Transverse colon (tissue), 4 donors: Measurements from ENCODE around the gene LTB4R. TPM values are rescaled to one million over a fixed set of nuclear protein-coding genes. Genes with fewer than 3 reads are reported as not detected.

ENCODE experiments used
- DNase-seq: peaks from one replicate; pipeline ENCODE4 v3.0.0-alpha.2; 2019
- H3K27ac ChIP-seq, 4 donors: fragments of 200-600 bp; sonication (generic); 2 replicates each; pipeline ENCODE4 v1.5.1; 2016 to 2018; ENCODE audit warnings: inconsistent platforms in 4 of 4
- H3K27me3 ChIP-seq: fragments of 200-600 bp; sonication (generic); 2 replicates; pipeline ENCODE4 v1.5.1; 2017; ENCODE audit warnings: inconsistent platforms
- H3K36me3 ChIP-seq, 4 donors: fragments of 200-600 bp; sonication (generic); 2 replicates each; pipeline ENCODE4 v1.5.1; 2017 to 2019; ENCODE audit warnings: inconsistent platforms in 4 of 4
- H3K4me1 ChIP-seq, 4 donors: fragments of 200-600 bp; sonication (generic); 2 replicates each; pipeline ENCODE4 v1.5.1; 2017 to 2020; ENCODE audit warnings: inconsistent platforms in 4 of 4
- H3K4me3 ChIP-seq, 4 donors: fragments of 200-600 bp; sonication (generic); 1 replicate in 1 of 4; 2 replicates in 3 of 4; pipeline versions ENCODE4 v1.5.1 to v1.6.1; 2017 to 2019; ENCODE audit warnings: inconsistent platforms in 4 of 4
- H3K9me3 ChIP-seq, 2 donors: fragments of 200-600 bp; sonication (generic); 2 replicates each; pipeline ENCODE4 v1.5.1; 2017 to 2019; ENCODE audit warnings: inconsistent platforms in 2 of 2
- EP300 ChIP-seq: sonication (generic); formaldehyde crosslinking; IDR thresholded peaks from one replicate; pipeline ENCODE4 v1.6.1; 2017; ENCODE audit warnings: antibody characterized with exemption, low read depth
- POLR2A ChIP-seq: fragments of 450-650 bp; IDR thresholded peaks from one replicate; pipeline ENCODE4 v1.6.1; 2016; ENCODE audit warnings: antibody characterized with exemption, mild to moderate bottlenecking, moderate library complexity
- POLR2AphosphoS5 ChIP-seq, 3 donors: sonication (generic); formaldehyde crosslinking; IDR thresholded peaks; one replicate each; pipeline ENCODE4 v1.6.1; 2016; ENCODE audit warnings: antibody characterized with exemption in 3 of 3
- WGBS, 2 donors: methylation state at CpG; one replicate each; pipeline ENCODE4 v1.1.5; 2018; ENCODE audit warnings: low coverage in 1 of 2; 5-methylcytosine and 5-hydroxymethylcytosine counted together
- in situ Hi-C, 4 donors: fragments of 200-750 bp; cut with MboI; loops; one replicate each; pipeline versions ENCODE4 v1.15.0 to v1.15.1; 2017; ENCODE audit warnings: low sequenced_read_pairs in 3 of 4, low pct_ligation_motif_present in 1 of 4, low pct_unique_long_range_greater_than_20kb in 1 of 4
- intact Hi-C: fragments of 100-400 bp; cut with DNase I; formaldehyde crosslinking; loops from one replicate; pipeline ENCODE4 v1.15.1; 2023; ENCODE audit warnings: low total_unique reads
- total RNA-seq, 4 donors: library from RNA; depleted of rRNA; stranded (reverse); fragments of >200 nt; gene quantifications; one replicate each; pipeline ENCODE4 v1.1.0, GENCODE V29; 2016
- TF ChIP-seq, protein P1 (sequence below), 5 experiments: fragments of 200-600 bp in 3 of 5; fragments of 450-650 bp in 2 of 5; sonication (generic) in 3 of 5; IDR thresholded peaks; 1 replicate in 2 of 5; 2 replicates in 3 of 5; pipeline ENCODE4 v1.5.1; 2016 to 2017; ENCODE audit warnings: antibody characterized with exemption in 5 of 5, inconsistent platforms in 3 of 5, mild to moderate bottlenecking in 2 of 5, moderate library complexity in 1 of 5

Gene LTB4R
- total RNA-seq, 4 donors from 2014 or later = 1.1 to 8.3 (median 6.2) TPM

DNA sequence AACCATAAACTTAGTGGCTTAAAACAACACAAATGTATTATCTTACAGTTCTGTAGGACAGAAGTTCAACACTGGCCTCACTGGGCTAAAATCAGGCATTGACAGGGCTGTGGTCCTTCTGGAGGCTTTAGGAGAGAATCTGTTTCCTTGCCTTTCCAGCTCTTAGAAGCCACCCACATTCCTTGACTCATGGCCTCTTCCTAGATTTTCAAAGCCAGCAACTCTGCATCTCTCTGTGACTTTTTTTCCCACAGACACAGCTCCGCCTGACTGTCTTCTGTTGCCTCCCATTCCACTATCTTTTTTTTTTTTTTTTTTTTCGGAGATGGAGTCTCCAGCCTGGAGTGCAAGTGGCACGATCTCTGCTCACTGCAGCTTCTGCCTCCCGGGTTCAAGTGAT is 44.9 kb downstream of the LTB4R start:
- no peaks in the 10 kb centered on the region for H3K9me3 ChIP-seq
- WGBS, 2 donors = 78 to 100% methylated on average over 1 to 4 of the region's 4 CpGs
- no peaks in the 10 kb centered on the region for H3K36me3 ChIP-seq
- no peak for DNase-seq
- intact Hi-C loops = no loop called here
- H3K27ac ChIP-seq = no peak overlapping the region
- no peaks in the 10 kb centered on the region for H3K27me3 ChIP-seq
- peaks cover 0 to 15% (median 0%) of the 10 kb centered on the region in 4 donors for H3K4me1 ChIP-seq
- H3K4me3 ChIP-seq = no peak overlapping the region
- in situ Hi-C loops = no loop called here
- TF ChIP-seq EP300 (no peak), POLR2AphosphoS5 (IDR thresholded peaks at IDR 0.05) (no peak), POLR2A (no peak)
- TF ChIP-seq, protein P1, sequence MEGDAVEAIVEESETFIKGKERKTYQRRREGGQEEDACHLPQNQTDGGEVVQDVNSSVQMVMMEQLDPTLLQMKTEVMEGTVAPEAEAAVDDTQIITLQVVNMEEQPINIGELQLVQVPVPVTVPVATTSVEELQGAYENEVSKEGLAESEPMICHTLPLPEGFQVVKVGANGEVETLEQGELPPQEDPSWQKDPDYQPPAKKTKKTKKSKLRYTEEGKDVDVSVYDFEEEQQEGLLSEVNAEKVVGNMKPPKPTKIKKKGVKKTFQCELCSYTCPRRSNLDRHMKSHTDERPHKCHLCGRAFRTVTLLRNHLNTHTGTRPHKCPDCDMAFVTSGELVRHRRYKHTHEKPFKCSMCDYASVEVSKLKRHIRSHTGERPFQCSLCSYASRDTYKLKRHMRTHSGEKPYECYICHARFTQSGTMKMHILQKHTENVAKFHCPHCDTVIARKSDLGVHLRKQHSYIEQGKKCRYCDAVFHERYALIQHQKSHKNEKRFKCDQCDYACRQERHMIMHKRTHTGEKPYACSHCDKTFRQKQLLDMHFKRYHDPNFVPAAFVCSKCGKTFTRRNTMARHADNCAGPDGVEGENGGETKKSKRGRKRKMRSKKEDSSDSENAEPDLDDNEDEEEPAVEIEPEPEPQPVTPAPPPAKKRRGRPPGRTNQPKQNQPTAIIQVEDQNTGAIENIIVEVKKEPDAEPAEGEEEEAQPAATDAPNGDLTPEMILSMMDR (IDR thresholded peaks at IDR 0.05) = no peak

DNA sequence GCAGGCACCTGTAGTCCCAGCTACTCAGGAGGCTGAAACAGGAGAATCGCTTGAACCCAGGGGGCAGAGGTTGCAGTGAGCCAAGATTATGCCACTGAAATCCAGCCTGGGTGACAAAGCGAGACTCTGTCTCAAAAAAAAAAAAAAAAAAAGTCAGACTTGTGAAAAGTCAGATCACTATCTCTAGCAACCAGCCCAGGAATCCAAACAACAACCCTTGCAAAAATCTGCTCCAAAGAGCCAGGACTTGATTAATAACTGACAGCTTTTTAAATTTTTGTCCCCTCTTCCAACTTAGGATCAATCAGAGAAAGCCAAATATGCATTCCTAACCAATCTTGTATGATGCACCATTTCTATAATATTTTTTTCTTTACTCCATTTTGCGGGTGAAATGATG is 49.0 kb downstream of the LTB4R start:
- WGBS, 2 donors = 90 to 100% methylated on average over 2 to 3 of the region's 3 CpGs
- in situ Hi-C loops = loop anchor here in 2 of 4 donors (10.0 kb wide), 1 partner anchor 75 kb away; no protein-coding TSS in a partner anchor

DNA sequence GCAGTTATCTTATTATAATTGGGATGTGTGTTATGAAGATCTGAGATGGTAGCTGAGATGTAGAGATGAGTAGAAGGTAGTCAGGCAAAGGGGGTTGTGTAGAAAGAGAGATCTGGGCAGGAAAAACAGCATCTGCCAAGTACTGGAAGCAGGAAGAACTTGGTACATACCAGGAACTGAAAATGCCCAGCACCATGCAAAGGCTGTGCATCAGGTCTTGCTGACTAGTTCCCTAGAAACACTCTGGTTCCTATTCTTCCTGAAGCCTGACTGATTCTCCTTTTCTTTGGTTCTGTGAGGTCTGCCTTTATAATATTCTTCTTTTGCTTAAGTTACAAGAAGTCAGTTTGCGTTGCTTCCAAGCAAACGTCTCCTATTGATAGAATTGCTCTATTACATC is 50.0 kb downstream of the LTB4R start:
- no peak overlapping the region for H3K27ac ChIP-seq
- TF ChIP-seq EP300 (no peak), POLR2AphosphoS5 (IDR thresholded peaks at IDR 0.05) (no peak), POLR2A (no peak)
- in situ Hi-C loops = loop anchor here in 2 of 4 donors (10.0 kb wide), 1 partner anchor 73 kb away; no protein-coding TSS in a partner anchor

More for the DNA sequence above, 49.0 kb downstream of the LTB4R start:
- no peak for TF ChIP-seq EP300
- TF ChIP-seq POLR2AphosphoS5 (IDR thresholded peaks at IDR 0.05) = no peak
- TF ChIP-seq, protein P1 (IDR thresholded peaks at IDR 0.05) = no peak
- no peak for TF ChIP-seq POLR2A
- no peak overlapping the region for H3K27ac ChIP-seq
- no peaks in the 10 kb centered on the region for H3K27me3 ChIP-seq
- H3K36me3 ChIP-seq = no peaks in the 10 kb centered on the region
- H3K4me3 ChIP-seq = no peak overlapping the region
- intact Hi-C loops = no loop called here
- H3K9me3 ChIP-seq = no peaks in the 10 kb centered on the region
- no peak for DNase-seq
- H3K4me1 ChIP-seq = peaks cover 3 to 5% (median 4%) of the 10 kb centered on the region in 4 donors

DNA sequence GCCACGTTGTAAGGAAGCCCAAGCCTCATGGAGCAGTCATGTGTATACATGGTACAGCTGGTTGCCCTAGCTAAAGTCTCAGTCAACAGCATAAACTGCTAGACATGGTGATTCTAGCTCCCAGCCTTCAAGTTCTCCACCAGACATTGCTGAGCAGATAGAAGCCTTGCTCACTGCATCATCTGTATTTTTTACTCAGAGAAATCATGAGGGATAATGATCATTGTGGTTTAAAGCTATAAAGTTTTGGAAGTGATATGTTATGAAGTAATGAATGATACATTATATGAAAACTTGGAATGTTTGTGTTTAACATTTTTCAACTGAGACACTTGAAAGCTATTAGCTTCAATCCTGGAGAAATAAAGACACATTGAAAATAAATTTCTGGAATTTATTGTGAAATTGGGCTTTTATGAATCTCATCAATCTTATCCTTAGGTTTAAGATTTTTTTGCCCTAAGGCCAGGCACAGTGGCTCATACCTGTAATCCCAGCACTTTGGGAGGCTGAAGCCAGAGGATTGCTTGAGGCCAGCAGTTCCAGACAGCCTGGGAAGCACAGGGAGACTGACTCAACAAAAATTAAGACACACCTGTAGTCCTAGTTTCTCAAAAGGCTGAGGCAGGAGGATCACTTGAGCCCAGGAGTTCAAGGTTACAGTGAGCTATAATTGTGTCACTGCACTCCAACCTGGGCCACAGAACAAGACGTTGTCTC is 51.1 kb downstream of the LTB4R start:
- H3K27ac ChIP-seq = no peak overlapping the region
- H3K36me3 ChIP-seq = no peaks in the 10 kb centered on the region
- in situ Hi-C loops (loop anchor here in 2 of 4 donors (10.0 kb wide), 1 partner anchor 72 kb away; no protein-coding TSS in a partner anchor), intact Hi-C loops (no loop called here)
- no peaks in the 10 kb centered on the region for H3K9me3 ChIP-seq
- TF ChIP-seq, protein P1 (IDR thresholded peaks at IDR 0.05) = no peak
- no peak for TF ChIP-seq POLR2A
- no peak for TF ChIP-seq EP300
- no peak for TF ChIP-seq POLR2AphosphoS5 (IDR thresholded peaks at IDR 0.05)
- 39 to 62% methylated on average over 2 of the region's 2 CpGs for WGBS, 2 donors
- peaks cover 4% of the 10 kb centered on the region for H3K27me3 ChIP-seq
- H3K4me3 ChIP-seq = no peak overlapping the region
- peaks cover 6 to 24% (median 18%) of the 10 kb centered on the region in 4 donors for H3K4me1 ChIP-seq
- DNase-seq = no peak

More for the DNA sequence above, 50.0 kb downstream of the LTB4R start:
- Histone ChIP-seq H3K4me1 (peaks cover 6 to 15% (median 13%) of the 10 kb centered on the region in 4 donors), H3K36me3 (no peaks in the 10 kb centered on the region), H3K27me3 (no peaks in the 10 kb centered on the region), H3K4me3 (no peak overlapping the region), H3K9me3 (no peaks in the 10 kb centered on the region)
- intact Hi-C loops = no loop called here
- DNase-seq = no peak
- WGBS, 2 donors = 75% methylated on average over 2 of the region's 2 CpGs
